ENCODE results near the gene POU5F2. TPM values are rescaled to one million over a fixed set of nuclear protein-coding genes. Genes with fewer than 3 reads are reported as not detected.
A peak's percentile ranks its signal among the peaks of the same experiment; 100 is the strongest.

The POU5F2 gene
- under 0.01 TPM for polyA plus RNA-seq (2013, experiment 1 of 2)
- under 0.01 TPM for polyA plus RNA-seq (2013, experiment 2 of 2)

- Histone ChIP-seq H3K4me2 (ENCODE audit: insufficient read depth, low read length, poor library complexity, severe bottlenecking) (no peak within 1 kb of the TSS), H2BK5ac (ENCODE audit: low read length) (no peak within 1 kb of the TSS), H3K27ac (replicated peaks; ENCODE audit: low read length) (no peak within 1 kb of the TSS), H3K14ac (ENCODE audit: low read length) (no peak within 1 kb of the TSS), H3K4me3 (ENCODE audit: low read length in 2 of 2) (no peak within 1 kb of the TSS), H4K8ac (ENCODE audit: low read depth, low read length) (no peak within 1 kb of the TSS), H2AK5ac (ENCODE audit: low read depth, low read length) (no peak within 1 kb of the TSS), H2AFZ (ENCODE audit: low read length) (no peak within 1 kb of the TSS), H3K79me1 (ENCODE audit: low read depth, low read length) (no peaks in the 10 kb centered on the region), H2BK120ac (ENCODE audit: low read depth, low read length) (no peak within 1 kb of the TSS), H3K23ac (ENCODE audit: low read depth, low read length, poor library complexity) (peak within 1 kb of the TSS; percentile 69), H3K36me3 (replicated peaks in 1 of 2; ENCODE audit: control insufficient read depth in 2 of 2, insufficient read depth in 2 of 2, low read length in 2 of 2) (no peaks in the 10 kb centered on the region), H3K4me1 (ENCODE audit: control insufficient read depth in 2 of 2, insufficient read depth in 1 of 2, low read depth in 1 of 2, low read length in 2 of 2) (peaks cover 1 to 3% of the 10 kb centered on the region in 2 donors), H3K9me3 (replicated peaks in 1 of 2; ENCODE audit: control insufficient read depth in 2 of 2, insufficient read depth in 1 of 2, low read depth in 1 of 2, low read length in 2 of 2) (peaks cover 0 to 10% of the 10 kb centered on the region in 2 donors), H2BK12ac (ENCODE audit: low read length) (no peak within 1 kb of the TSS), H3K9ac (ENCODE audit: low read depth, low read length, poor library complexity) (no peak within 1 kb of the TSS), H3K18ac (ENCODE audit: low read length) (peak within 1 kb of the TSS; percentile 68), H2BK15ac (ENCODE audit: low read length) (no peak within 1 kb of the TSS), H4K91ac (ENCODE audit: low read depth, low read length, poor library complexity) (no peak within 1 kb of the TSS), H3K4ac (ENCODE audit: low read length) (no peak within 1 kb of the TSS), H3K27me3 (ENCODE audit: control insufficient read depth in 3 of 3, insufficient read depth in 3 of 3, low read depth in 1 of 3, low read length in 3 of 3) (no peaks in the 10 kb centered on the region)
- DNase-seq (ENCODE audit: low spot score) = no peak
- WGBS, 2 donors (ENCODE audit: extremely low coverage in 2 of 2, insufficient read length in 2 of 2, insufficient replicate concordance in 1 of 2) = no CpG with 5 or more reads among the region's 29 CpGs
Observed at GRCh38 chr5:93741136-93741811, at the start of gene POU5F2. POU5F2 (minus strand) TSS chr5:93741600; CDS start chr5:93741563, 37 bp downstream.

GRCh38 chr5:93790401-93790800, 49.0 kb upstream of the POU5F2 start:
- Histone ChIP-seq H3K4me1 (ENCODE audit: control insufficient read depth in 2 of 2, insufficient read depth in 1 of 2, low read depth in 1 of 2, low read length in 2 of 2) (peaks cover 0 to 7% of the 10 kb centered on the region in 2 donors), H3K36me3 (replicated peaks in 1 of 2; ENCODE audit: control insufficient read depth in 2 of 2, insufficient read depth in 2 of 2, low read length in 2 of 2) (no peaks in the 10 kb centered on the region), H3K18ac (ENCODE audit: low read length) (no peak overlapping the region), H3K23ac (ENCODE audit: low read depth, low read length, poor library complexity) (no peak overlapping the region), H3K9me3 (replicated peaks in 1 of 2; ENCODE audit: control insufficient read depth in 2 of 2, insufficient read depth in 1 of 2, low read depth in 1 of 2, low read length in 2 of 2) (peaks cover 0 to 5% of the 10 kb centered on the region in 2 donors), H3K27me3 (ENCODE audit: control insufficient read depth in 3 of 3, insufficient read depth in 3 of 3, low read depth in 1 of 3, low read length in 3 of 3) (no peaks in the 10 kb centered on the region), H4K8ac (ENCODE audit: low read depth, low read length) (no peak overlapping the region), H3K4me3 (ENCODE audit: low read length in 2 of 2) (no peak overlapping the region), H2BK120ac (ENCODE audit: low read depth, low read length) (no peak overlapping the region), H3K4me2 (ENCODE audit: insufficient read depth, low read length, poor library complexity, severe bottlenecking) (no peak overlapping the region), H2AK5ac (ENCODE audit: low read depth, low read length) (no peak overlapping the region), H2AFZ (ENCODE audit: low read length) (no peak overlapping the region), H3K4ac (ENCODE audit: low read length) (no peak overlapping the region), H3K9ac (ENCODE audit: low read depth, low read length, poor library complexity) (no peak overlapping the region), H2BK5ac (ENCODE audit: low read length) (no peak overlapping the region), H2BK15ac (ENCODE audit: low read length) (no peak overlapping the region), H3K27ac (replicated peaks; ENCODE audit: low read length) (no peak overlapping the region), H4K91ac (ENCODE audit: low read depth, low read length, poor library complexity) (no peak overlapping the region), H3K14ac (ENCODE audit: low read length) (no peak overlapping the region), H3K79me1 (ENCODE audit: low read depth, low read length) (no peaks in the 10 kb centered on the region), H2BK12ac (ENCODE audit: low read length) (no peak overlapping the region)
- WGBS, 2 donors (ENCODE audit: extremely low coverage in 2 of 2, insufficient read length in 2 of 2, insufficient replicate concordance in 1 of 2) = no CpG with 5 or more reads among the region's 3 CpGs
- DNase-seq (ENCODE audit: low spot score) = no peak

GRCh38 chr5:93789173-93790067, 48.0 kb upstream of the POU5F2 start:
- no peak overlapping the region for H3K9ac ChIP-seq (ENCODE audit: low read depth, low read length, poor library complexity)
- H3K9me3 ChIP-seq (replicated peaks in 1 of 2; ENCODE audit: control insufficient read depth in 2 of 2, insufficient read depth in 1 of 2, low read depth in 1 of 2, low read length in 2 of 2) = peaks cover 0 to 5% of the 10 kb centered on the region in 2 donors
- H2BK5ac ChIP-seq (ENCODE audit: low read length) = no peak overlapping the region
- H4K91ac ChIP-seq (ENCODE audit: low read depth, low read length, poor library complexity) = no peak overlapping the region
- WGBS, 2 donors (ENCODE audit: extremely low coverage in 2 of 2, insufficient read length in 2 of 2, insufficient replicate concordance in 1 of 2) = no CpG with 5 or more reads among the region's 5 CpGs
- no peak overlapping the region for H3K23ac ChIP-seq (ENCODE audit: low read depth, low read length, poor library complexity)
- peaks cover 0 to 7% of the 10 kb centered on the region in 2 donors for H3K4me1 ChIP-seq (ENCODE audit: control insufficient read depth in 2 of 2, insufficient read depth in 1 of 2, low read depth in 1 of 2, low read length in 2 of 2)
- H4K8ac ChIP-seq (ENCODE audit: low read depth, low read length) = no peak overlapping the region
- H2AK5ac ChIP-seq (ENCODE audit: low read depth, low read length) = no peak overlapping the region
- H3K79me1 ChIP-seq (ENCODE audit: low read depth, low read length) = no peaks in the 10 kb centered on the region
- H3K14ac ChIP-seq (ENCODE audit: low read length) = no peak overlapping the region
- H3K4me3 ChIP-seq (ENCODE audit: low read length in 2 of 2) = no peak overlapping the region
- H2BK120ac ChIP-seq (ENCODE audit: low read depth, low read length) = no peak overlapping the region
- H3K4me2 ChIP-seq (ENCODE audit: insufficient read depth, low read length, poor library complexity, severe bottlenecking) = no peak overlapping the region
- no peaks in the 10 kb centered on the region for H3K36me3 ChIP-seq (replicated peaks in 1 of 2; ENCODE audit: control insufficient read depth in 2 of 2, insufficient read depth in 2 of 2, low read length in 2 of 2)
- no peak overlapping the region for H2BK12ac ChIP-seq (ENCODE audit: low read length)
- H3K18ac ChIP-seq (ENCODE audit: low read length) = no peak overlapping the region
- no peaks in the 10 kb centered on the region for H3K27me3 ChIP-seq (ENCODE audit: control insufficient read depth in 3 of 3, insufficient read depth in 3 of 3, low read depth in 1 of 3, low read length in 3 of 3)
- no peak overlapping the region for H3K27ac ChIP-seq (replicated peaks; ENCODE audit: low read length)
- no peak for DNase-seq (ENCODE audit: low spot score)
- H3K4ac ChIP-seq (ENCODE audit: low read length) = no peak overlapping the region
- H2BK15ac ChIP-seq (ENCODE audit: low read length) = no peak overlapping the region
- no peak overlapping the region for H2AFZ ChIP-seq (ENCODE audit: low read length)

GRCh38 chr5:93787598-93787997, 46.2 kb upstream of the POU5F2 start:
- H2BK15ac ChIP-seq (ENCODE audit: low read length) = no peak overlapping the region
- H2BK12ac ChIP-seq (ENCODE audit: low read length) = no peak overlapping the region
- no peaks in the 10 kb centered on the region for H3K36me3 ChIP-seq (replicated peaks in 1 of 2; ENCODE audit: control insufficient read depth in 2 of 2, insufficient read depth in 2 of 2, low read length in 2 of 2)
- H3K4ac ChIP-seq (ENCODE audit: low read length) = no peak overlapping the region
- H4K8ac ChIP-seq (ENCODE audit: low read depth, low read length) = no peak overlapping the region
- H3K9me3 ChIP-seq (replicated peaks in 1 of 2; ENCODE audit: control insufficient read depth in 2 of 2, insufficient read depth in 1 of 2, low read depth in 1 of 2, low read length in 2 of 2) = no peaks in the 10 kb centered on the region
- H2AK5ac ChIP-seq (ENCODE audit: low read depth, low read length) = no peak overlapping the region
- H3K27ac ChIP-seq (replicated peaks; ENCODE audit: low read length) = no peak overlapping the region
- H3K79me1 ChIP-seq (ENCODE audit: low read depth, low read length) = no peaks in the 10 kb centered on the region
- H3K23ac ChIP-seq (ENCODE audit: low read depth, low read length, poor library complexity) = no peak overlapping the region
- H3K4me1 ChIP-seq (ENCODE audit: control insufficient read depth in 2 of 2, insufficient read depth in 1 of 2, low read depth in 1 of 2, low read length in 2 of 2) = peaks cover 0 to 7% of the 10 kb centered on the region in 2 donors
- H2BK120ac ChIP-seq (ENCODE audit: low read depth, low read length) = no peak overlapping the region
- no peak overlapping the region for H3K4me3 ChIP-seq (ENCODE audit: low read length in 2 of 2)
- H3K4me2 ChIP-seq (ENCODE audit: insufficient read depth, low read length, poor library complexity, severe bottlenecking) = no peak overlapping the region
- no peak overlapping the region for H2AFZ ChIP-seq (ENCODE audit: low read length)
- H3K9ac ChIP-seq (ENCODE audit: low read depth, low read length, poor library complexity) = no peak overlapping the region
- no peaks in the 10 kb centered on the region for H3K27me3 ChIP-seq (ENCODE audit: control insufficient read depth in 3 of 3, insufficient read depth in 3 of 3, low read depth in 1 of 3, low read length in 3 of 3)
- WGBS, 2 donors (ENCODE audit: extremely low coverage in 2 of 2, insufficient read length in 2 of 2, insufficient replicate concordance in 1 of 2) = no CpG with 5 or more reads among the region's 1 CpG
- H3K14ac ChIP-seq (ENCODE audit: low read length) = no peak overlapping the region
- H2BK5ac ChIP-seq (ENCODE audit: low read length) = no peak overlapping the region
- DNase-seq (ENCODE audit: low spot score) = no peak
- no peak overlapping the region for H3K18ac ChIP-seq (ENCODE audit: low read length)
- H4K91ac ChIP-seq (ENCODE audit: low read depth, low read length, poor library complexity) = no peak overlapping the region
